ENCODE data around the gene KIF24. TPM values are rescaled to one million over a fixed set of nuclear protein-coding genes. Genes with fewer than 3 reads are reported as not detected.

The KIF24 gene
- total RNA-seq, 6 experiments from 2014 or later, result 0.14 to 0.74 (median 0.24) TPM

- no peak for DNase-seq
- WGBS (ENCODE audit: insufficient coverage, low coverage, low lambda C conversion rate, missing lambda C conversion rate), result 18% methylated on average over 7 of the region's 7 CpGs
- Histone ChIP-seq H3K27me3 (no peaks in the 10 kb centered on the region), H3K9me3 (no peaks in the 10 kb centered on the region), H3K36me3 (no peaks in the 10 kb centered on the region), H3K4me1 (peaks cover 0 to 26% (median 4%) of the 10 kb centered on the region in 4 donors), H3K4me3 (no peak overlapping the region), H3K27ac (no peak overlapping the region)
- intact Hi-C loops (cut with DNase I), result loop anchor here in 1 of 2 donors (5.0 kb wide), 1 partner anchor 45 kb away; the partner anchor contains the start of gene MYORG
- peak; percentile 38 to 49 (median 42) for ATAC-seq
- no peak for TF ChIP-seq POLR2A (IDR thresholded peaks at IDR 0.05)
- TF ChIP-seq, protein P1, sequence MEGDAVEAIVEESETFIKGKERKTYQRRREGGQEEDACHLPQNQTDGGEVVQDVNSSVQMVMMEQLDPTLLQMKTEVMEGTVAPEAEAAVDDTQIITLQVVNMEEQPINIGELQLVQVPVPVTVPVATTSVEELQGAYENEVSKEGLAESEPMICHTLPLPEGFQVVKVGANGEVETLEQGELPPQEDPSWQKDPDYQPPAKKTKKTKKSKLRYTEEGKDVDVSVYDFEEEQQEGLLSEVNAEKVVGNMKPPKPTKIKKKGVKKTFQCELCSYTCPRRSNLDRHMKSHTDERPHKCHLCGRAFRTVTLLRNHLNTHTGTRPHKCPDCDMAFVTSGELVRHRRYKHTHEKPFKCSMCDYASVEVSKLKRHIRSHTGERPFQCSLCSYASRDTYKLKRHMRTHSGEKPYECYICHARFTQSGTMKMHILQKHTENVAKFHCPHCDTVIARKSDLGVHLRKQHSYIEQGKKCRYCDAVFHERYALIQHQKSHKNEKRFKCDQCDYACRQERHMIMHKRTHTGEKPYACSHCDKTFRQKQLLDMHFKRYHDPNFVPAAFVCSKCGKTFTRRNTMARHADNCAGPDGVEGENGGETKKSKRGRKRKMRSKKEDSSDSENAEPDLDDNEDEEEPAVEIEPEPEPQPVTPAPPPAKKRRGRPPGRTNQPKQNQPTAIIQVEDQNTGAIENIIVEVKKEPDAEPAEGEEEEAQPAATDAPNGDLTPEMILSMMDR (IDR thresholded peaks at IDR 0.05), result peak; percentile 65 to 82 (median 69)
Observed at GRCh38 chr9:34332076-34332964, 3.3 kb upstream of the KIF24 start.

- TF ChIP-seq, protein P1 (IDR thresholded peaks at IDR 0.05), result no peak
- Histone ChIP-seq H3K36me3 (no peaks in the 10 kb centered on the region), H3K9me3 (no peaks in the 10 kb centered on the region), H3K4me1 (peaks cover 0 to 26% (median 4%) of the 10 kb centered on the region in 4 donors), H3K4me3 (no peak overlapping the region), H3K27me3 (no peaks in the 10 kb centered on the region), H3K27ac (no peak overlapping the region)
- DNase-seq (no peak), ATAC-seq (no peak)
- 78% methylated on average over 1 of the region's 1 CpG for WGBS (ENCODE audit: insufficient coverage, low coverage, low lambda C conversion rate, missing lambda C conversion rate)
- intact Hi-C loops (cut with DNase I), result loop anchor here in 1 of 2 donors (5.0 kb wide), 1 partner anchor 46 kb away; the partner anchor contains the start of gene MYORG
Observed at GRCh38 chr9:34331196-34331595, 2.1 kb upstream of the KIF24 start.

DNA sequence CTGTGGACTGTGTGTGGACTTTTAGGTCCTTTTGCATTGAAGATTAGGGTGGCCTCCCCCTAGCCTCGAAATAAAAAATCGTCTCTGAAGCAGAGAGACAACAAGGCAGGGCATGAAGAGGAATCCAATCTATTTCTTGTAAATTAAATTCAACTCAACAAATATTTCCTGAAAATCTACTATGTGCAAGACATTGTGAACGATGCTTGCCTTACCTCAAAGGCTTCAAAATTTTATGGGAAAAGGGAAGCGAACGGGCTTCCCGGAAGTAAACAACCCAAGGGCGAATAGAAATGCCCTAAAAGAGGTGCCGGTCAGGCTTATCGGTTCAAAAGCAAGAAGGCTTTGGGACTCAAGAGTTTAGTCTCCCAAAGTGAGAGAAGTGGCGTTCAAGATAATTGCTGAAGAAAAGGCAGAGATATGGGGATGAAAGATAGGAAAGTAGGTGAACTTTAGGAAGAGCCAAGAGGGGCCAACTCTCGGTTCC is 525 bp downstream of the KIF24 start:
- 3% methylated on average over 11 of the region's 11 CpGs for WGBS (ENCODE audit: insufficient coverage, low coverage, low lambda C conversion rate, missing lambda C conversion rate)
- Histone ChIP-seq H3K4me1 (peaks cover 0 to 26% (median 4%) of the 10 kb centered on the region in 4 donors), H3K27ac (no peak overlapping the region), H3K9me3 (no peaks in the 10 kb centered on the region), H3K27me3 (no peaks in the 10 kb centered on the region), H3K36me3 (no peaks in the 10 kb centered on the region), H3K4me3 (peak overlapping the region; percentile 48 to 84 (median 57))
- TF ChIP-seq, protein P1 (IDR thresholded peaks at IDR 0.05), result no peak
- TF ChIP-seq POLR2A (IDR thresholded peaks at IDR 0.05), result no peak
- DNase-seq, result no peak
- no peak for ATAC-seq
- intact Hi-C loops (cut with DNase I), result no loop called here

DNA sequence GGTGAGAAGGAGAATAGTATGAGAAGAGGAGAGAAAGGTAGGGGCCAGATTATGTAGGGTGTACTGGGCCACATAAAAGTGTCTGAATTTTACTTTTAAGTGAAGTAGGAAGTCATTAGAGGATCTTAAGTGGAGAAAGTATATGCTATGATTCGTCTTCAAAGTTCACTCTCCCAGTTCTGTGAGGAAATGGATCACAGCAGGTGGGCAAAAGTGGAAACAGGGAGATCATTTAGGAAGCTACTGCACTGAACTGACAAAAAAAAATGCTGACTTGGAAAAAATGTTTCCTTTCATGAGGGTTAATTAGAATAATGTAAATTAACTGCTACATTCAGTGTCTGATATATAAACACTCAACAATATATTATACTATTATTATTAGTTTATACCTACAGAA is 2.4 kb downstream of the KIF24 start:
- DNase-seq (no peak), ATAC-seq (no peak)
- intact Hi-C loops (cut with DNase I), result no loop called here
- TF ChIP-seq, protein P1 (IDR thresholded peaks at IDR 0.05), result no peak
- TF ChIP-seq POLR2A (IDR thresholded peaks at IDR 0.05), result no peak
- H3K4me1 ChIP-seq, result peaks cover 0 to 17% (median 1%) of the 10 kb centered on the region in 4 donors
- H3K27me3 ChIP-seq, result no peaks in the 10 kb centered on the region
- no peaks in the 10 kb centered on the region for H3K9me3 ChIP-seq
- WGBS (ENCODE audit: insufficient coverage, low coverage, low lambda C conversion rate, missing lambda C conversion rate), result 79% methylated on average over 1 of the region's 1 CpG
- H3K36me3 ChIP-seq, result no peaks in the 10 kb centered on the region
- no peak overlapping the region for H3K4me3 ChIP-seq
- no peak overlapping the region for H3K27ac ChIP-seq
